ENCODE measurements around the gene THAP8. TPM values are rescaled to one million over a fixed set of nuclear protein-coding genes. Genes with fewer than 3 reads are reported as not detected.

THAP8 gene
- total and polyA plus RNA-seq, 11 donors = 2.3 to 7.3 (median 4.9) TPM

DNA sequence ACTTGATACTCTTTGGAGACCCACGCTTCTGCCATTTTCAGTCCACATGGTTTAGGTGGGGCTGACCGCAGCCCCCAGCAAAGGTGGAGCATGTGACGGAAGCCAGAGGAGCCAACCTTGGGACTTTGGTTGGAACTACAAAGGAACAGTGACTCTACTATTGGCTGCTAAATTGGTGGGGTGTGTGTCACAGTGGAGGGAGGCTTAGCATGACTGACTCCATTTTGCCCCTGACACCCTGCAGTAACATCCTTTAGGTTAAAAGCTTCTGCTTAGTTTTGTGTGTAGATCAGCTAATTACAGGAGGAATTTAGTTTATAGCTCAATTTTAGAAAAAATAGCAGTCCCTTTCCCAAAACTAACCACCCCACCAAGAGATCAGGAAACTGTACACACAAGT is 52.5 kb downstream of the THAP8 start:
- H3K27ac ChIP-seq = no peak overlapping the region
- intact Hi-C loops (cut with DNase I) = no loop called here
- H3K4me1 ChIP-seq = peaks cover 0 to 24% (median 6%) of the 10 kb centered on the region in 12 donors
- no peak for ATAC-seq
- no peaks in the 10 kb centered on the region for H3K27me3 ChIP-seq
- no peak for DNase-seq
- no peak for TF ChIP-seq POLR2A (IDR thresholded peaks at IDR 0.05)
- TF ChIP-seq, protein P1, sequence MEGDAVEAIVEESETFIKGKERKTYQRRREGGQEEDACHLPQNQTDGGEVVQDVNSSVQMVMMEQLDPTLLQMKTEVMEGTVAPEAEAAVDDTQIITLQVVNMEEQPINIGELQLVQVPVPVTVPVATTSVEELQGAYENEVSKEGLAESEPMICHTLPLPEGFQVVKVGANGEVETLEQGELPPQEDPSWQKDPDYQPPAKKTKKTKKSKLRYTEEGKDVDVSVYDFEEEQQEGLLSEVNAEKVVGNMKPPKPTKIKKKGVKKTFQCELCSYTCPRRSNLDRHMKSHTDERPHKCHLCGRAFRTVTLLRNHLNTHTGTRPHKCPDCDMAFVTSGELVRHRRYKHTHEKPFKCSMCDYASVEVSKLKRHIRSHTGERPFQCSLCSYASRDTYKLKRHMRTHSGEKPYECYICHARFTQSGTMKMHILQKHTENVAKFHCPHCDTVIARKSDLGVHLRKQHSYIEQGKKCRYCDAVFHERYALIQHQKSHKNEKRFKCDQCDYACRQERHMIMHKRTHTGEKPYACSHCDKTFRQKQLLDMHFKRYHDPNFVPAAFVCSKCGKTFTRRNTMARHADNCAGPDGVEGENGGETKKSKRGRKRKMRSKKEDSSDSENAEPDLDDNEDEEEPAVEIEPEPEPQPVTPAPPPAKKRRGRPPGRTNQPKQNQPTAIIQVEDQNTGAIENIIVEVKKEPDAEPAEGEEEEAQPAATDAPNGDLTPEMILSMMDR (IDR thresholded peaks at IDR 0.05) = no peak
- 98 to 100% (median 99%) methylated on average over 3 of the region's 3 CpGs for WGBS, 4 donors
- no peaks in the 10 kb centered on the region for H3K9me3 ChIP-seq
- no peak overlapping the region for H3K4me3 ChIP-seq
- peaks cover 0 to 31% (median 12%) of the 10 kb centered on the region in 9 donors for H3K36me3 ChIP-seq

DNA sequence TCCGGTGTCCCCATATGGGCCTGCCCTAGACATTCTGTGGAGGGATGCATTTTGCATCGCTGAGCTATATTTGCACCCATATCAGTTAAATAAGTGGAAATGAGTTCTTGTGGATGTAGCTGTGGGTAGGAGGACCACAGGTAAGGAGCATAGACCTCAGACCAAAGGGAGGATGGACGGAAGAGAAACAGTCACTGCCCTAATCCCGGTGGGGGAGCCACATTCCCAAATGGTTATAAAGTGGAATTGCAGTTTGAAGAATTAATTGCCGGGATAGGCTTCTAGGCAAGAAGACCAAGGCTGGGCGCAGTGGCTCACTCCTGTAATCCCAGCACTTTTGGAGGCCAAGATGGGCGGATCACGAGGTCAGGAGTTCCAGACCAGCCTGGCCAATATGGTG is 57.3 kb downstream of the THAP8 start:
- TF ChIP-seq, protein P1 (IDR thresholded peaks at IDR 0.05) = no peak
- DNase-seq (no peak), ATAC-seq (no peak)
- Histone ChIP-seq H3K4me3 (peak overlapping the region in 5 of 12 donors; percentile 67 to 92 (median 83)), H3K9me3 (no peaks in the 10 kb centered on the region), H3K27me3 (no peaks in the 10 kb centered on the region), H3K36me3 (peaks cover 0 to 26% (median 12%) of the 10 kb centered on the region in 9 donors), H3K27ac (peak overlapping the region in 1 of 12 donors; percentile 88), H3K4me1 (peaks cover 4 to 43% (median 25%) of the 10 kb centered on the region in 12 donors)
- WGBS, 4 donors = 90 to 95% (median 93%) methylated on average over 8 of the region's 8 CpGs
- intact Hi-C loops (cut with DNase I) = loop anchor here in 5 of 10 donors (5.0 to 10.0 kb wide), 4 partner anchors 56 to 171 kb away; partner anchors contain the start of genes OVOL3 (in 3 of the 5), POLR2I (in 3 of the 5), THAP8 (in 2 of the 5) and WDR62 (in 2 of the 5)

DNA sequence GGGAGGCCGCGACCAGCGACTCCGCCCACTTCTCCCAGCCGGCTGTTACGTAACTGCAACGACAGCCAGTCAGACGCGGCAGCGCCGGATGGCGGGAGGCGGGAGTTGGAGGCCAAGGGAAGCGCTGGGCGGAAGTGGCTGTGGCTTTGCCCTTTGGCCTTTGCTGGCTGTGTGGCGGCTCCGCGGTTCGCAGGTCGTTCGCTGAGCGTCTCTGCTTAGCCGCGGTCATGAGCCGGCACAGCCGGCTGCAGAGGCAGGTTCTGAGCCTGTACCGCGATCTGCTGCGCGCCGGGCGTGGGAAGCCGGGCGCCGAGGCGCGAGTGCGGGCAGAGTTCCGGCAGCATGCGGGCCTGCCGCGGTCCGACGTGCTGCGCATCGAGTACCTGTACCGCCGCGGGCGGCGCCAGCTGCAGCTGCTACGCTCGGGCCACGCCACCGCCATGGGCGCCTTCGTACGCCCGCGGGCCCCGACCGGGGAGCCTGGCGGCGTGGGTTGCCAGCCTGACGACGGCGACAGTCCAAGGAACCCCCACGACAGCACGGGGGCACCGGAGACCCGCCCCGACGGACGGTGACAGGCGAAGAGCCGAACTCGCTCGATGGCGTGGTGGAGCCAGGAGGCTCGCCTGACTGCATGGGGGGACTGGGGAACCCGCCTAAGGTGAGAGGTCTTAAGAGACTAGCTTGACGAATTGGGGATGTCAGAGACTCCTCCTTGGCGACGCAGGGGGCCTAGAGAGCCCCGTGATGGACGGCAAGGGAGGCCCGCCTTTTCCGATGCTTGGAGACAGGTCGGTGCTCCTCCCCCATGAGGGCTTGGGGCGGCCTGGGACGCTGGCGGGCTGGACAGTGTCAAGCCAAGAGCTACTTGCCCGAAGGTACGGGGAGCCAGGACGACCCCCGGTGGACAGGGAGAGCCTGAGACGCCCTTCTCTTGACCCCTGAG is 58.8 kb downstream of the THAP8 start, which contains the start of gene SDHAF1:
SDHAF1 (plus strand) TSS at position 141 of the 946 bp plus-strand sequence; CDS start at position 228, 87 bp downstream.
- DNase-seq = peak; percentile 97 to 98 (median 98)
- Histone ChIP-seq H3K27ac (peak within 1 kb of the TSS in 11 of 12 donors; percentile 68 to 88 (median 83)), H3K4me1 (peaks cover 4 to 43% (median 25%) of the 10 kb centered on the region in 12 donors), H3K36me3 (peaks cover 0 to 21% (median 8%) of the 10 kb centered on the region in 9 donors), H3K4me3 (peak within 1 kb of the TSS; percentile 67 to 99 (median 90)), H3K27me3 (no peaks in the 10 kb centered on the region), H3K9me3 (no peaks in the 10 kb centered on the region)
- 0 to 1% (median 1%) methylated on average over 34 to 97 of the region's 97 CpGs for WGBS, 4 donors
- TF ChIP-seq POLR2A (IDR thresholded peaks at IDR 0.05) = peak in 1 of 2 donors; percentile 49
- TF ChIP-seq, protein P1 (IDR thresholded peaks at IDR 0.05) = peak in 1 of 12 donors; percentile 11
- intact Hi-C loops (cut with DNase I) = loop anchor here in 6 of 10 donors (1.0 to 10.0 kb wide), 6 partner anchors 19 to 172 kb away; partner anchors contain the start of genes OVOL3 (in 3 of the 6), POLR2I (in 3 of the 6), THAP8 (in 3 of the 6) and WDR62 (in 3 of the 6)
- peak; percentile 95 to 98 (median 96) for ATAC-seq
